ENCODE measurements around the gene MYO3B. TPM values are rescaled to one million over a fixed set of nuclear protein-coding genes. Genes with fewer than 3 reads are reported as not detected.

Gene MYO3B
- total and polyA plus RNA-seq, 2 experiments from 2014 or later = 0.11 TPM; not detected in 1

DNA sequence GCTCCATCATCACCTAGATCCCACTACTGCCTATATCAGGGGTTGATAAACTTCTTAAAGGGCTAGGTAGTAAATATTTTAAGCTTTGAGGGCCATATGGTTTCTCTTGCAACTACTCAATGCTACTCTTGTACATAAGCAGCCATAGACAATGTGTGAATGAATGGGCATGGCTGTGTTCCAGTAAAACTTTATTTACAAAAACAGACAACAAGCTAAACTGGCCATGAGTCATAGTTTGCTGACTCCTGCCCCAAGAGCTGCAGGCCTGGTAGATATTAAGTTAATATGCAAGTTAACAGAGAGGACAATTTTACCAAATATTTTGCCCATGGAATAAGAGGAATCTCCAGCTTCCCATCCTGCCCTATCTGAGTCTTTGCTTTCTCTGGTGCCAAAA lies 29.8 kb upstream of the MYO3B start:
- peak; percentile 21 for DNase-seq
- no peak overlapping the region for H3K4me2 ChIP-seq (ENCODE audit: unreplicated experiment)
- in situ Hi-C loops (cut with MboI) = no loop called here

DNA sequence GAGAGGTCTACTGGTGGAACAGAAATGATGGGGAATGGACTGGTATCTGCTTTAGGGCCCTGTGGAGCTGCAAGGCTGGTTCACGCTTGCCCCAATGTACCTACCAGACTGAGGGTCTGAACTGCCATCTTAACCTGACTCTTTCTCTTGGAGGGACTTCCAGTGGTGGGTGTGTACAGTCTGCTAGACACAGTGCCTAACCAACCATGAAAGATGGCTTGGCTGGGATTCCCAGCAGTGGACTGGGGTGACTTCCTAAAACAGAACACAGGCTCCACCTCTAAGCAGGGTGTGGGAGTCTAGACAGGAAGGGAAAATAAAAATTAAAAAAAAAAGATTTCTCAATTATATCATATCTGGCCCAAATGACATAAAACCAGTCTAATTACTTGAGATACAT lies 25.5 kb upstream of the MYO3B start:
- H3K4me1 ChIP-seq (ENCODE audit: insufficient read depth) = peaks cover 24% of the 10 kb centered on the region
- no peak overlapping the region for H3K9ac ChIP-seq
- no peak for DNase-seq
- no peak overlapping the region for H3K4me3 ChIP-seq
- H3K4me2 ChIP-seq (ENCODE audit: unreplicated experiment) = no peak overlapping the region
- H3K36me3 ChIP-seq (ENCODE audit: low read depth) = no peaks in the 10 kb centered on the region
- peaks cover 20% of the 10 kb centered on the region for H3F3A ChIP-seq (ENCODE audit: insufficient read depth)
- H3K9me3 ChIP-seq (ENCODE audit: low read depth) = no peaks in the 10 kb centered on the region
- in situ Hi-C loops (cut with MboI) = no loop called here
- no peaks in the 10 kb centered on the region for H4K20me1 ChIP-seq (ENCODE audit: insufficient read depth)
- no peak overlapping the region for H2AFZ ChIP-seq
- TF ChIP-seq EZH2phosphoT487 (IDR thresholded peaks at IDR 0.05; ENCODE audit: insufficient read depth, low read depth) (no peak), EZH2 (IDR thresholded peaks at IDR 0.05; ENCODE audit: insufficient read depth, poor library complexity, severe bottlenecking) (no peak)
- 87 to 94% methylated on average over 1 of the region's 1 CpG for WGBS, 2 experiments (ENCODE audit: low coverage in 1 of 2, low lambda C conversion rate in 2 of 2, missing lambda C conversion rate in 2 of 2)
- H3K79me2 ChIP-seq (ENCODE audit: insufficient read depth) = no peaks in the 10 kb centered on the region
- H3K27me3 ChIP-seq (replicated peaks; ENCODE audit: insufficient read depth) = no peaks in the 10 kb centered on the region
- no peak overlapping the region for H3K27ac ChIP-seq
- no peaks in the 10 kb centered on the region for H3K9me2 ChIP-seq (ENCODE audit: insufficient read depth)

More for the DNA sequence above, 29.8 kb upstream of the MYO3B start:
- Histone ChIP-seq H3K36me3 (ENCODE audit: low read depth) (no peaks in the 10 kb centered on the region), H3K9me2 (ENCODE audit: insufficient read depth) (no peaks in the 10 kb centered on the region), H3K27ac (no peak overlapping the region), H3F3A (ENCODE audit: insufficient read depth) (no peaks in the 10 kb centered on the region), H3K4me3 (no peak overlapping the region), H4K20me1 (ENCODE audit: insufficient read depth) (no peaks in the 10 kb centered on the region), H3K9me3 (ENCODE audit: low read depth) (no peaks in the 10 kb centered on the region), H3K9ac (no peak overlapping the region), H3K27me3 (replicated peaks; ENCODE audit: insufficient read depth) (no peaks in the 10 kb centered on the region), H3K4me1 (ENCODE audit: insufficient read depth) (no peaks in the 10 kb centered on the region), H3K79me2 (ENCODE audit: insufficient read depth) (no peaks in the 10 kb centered on the region), H2AFZ (no peak overlapping the region)
- TF ChIP-seq EZH2phosphoT487 (IDR thresholded peaks at IDR 0.05; ENCODE audit: insufficient read depth, low read depth) (no peak), EZH2 (IDR thresholded peaks at IDR 0.05; ENCODE audit: insufficient read depth, poor library complexity, severe bottlenecking) (no peak)

DNA sequence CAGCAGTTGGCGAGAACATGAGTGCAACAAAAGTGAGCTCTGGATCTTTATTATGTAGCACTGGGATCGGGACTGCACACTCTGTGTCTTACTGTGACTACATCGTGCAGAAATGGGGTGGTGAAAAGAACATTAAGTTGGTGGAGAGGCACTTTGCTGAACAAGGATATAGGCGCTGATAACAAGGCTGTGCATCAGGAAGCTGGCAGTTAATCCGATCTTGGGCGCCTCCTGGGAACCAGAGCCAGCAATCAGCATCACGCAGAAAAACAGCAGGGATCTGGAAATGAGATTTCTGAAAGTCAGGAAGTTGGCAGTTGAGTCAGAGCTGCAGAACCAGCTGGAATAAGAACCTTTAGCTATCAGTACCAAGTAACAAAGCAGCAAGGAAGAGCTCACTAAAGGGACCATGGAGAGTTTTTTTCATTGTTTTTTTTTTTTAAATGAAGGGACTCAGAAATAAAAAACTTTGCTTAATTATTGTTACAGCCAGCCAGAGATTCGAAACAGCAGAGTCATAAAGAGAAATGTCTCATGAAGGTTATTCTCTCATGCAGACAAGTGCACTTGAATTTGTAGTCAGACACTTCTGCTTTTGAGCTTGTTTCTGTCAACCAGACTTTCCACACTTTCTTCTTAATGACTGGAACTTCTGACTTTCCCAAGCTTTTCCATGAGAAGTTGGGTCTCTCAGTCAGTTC lies 22.8 kb upstream of the MYO3B start:
- in situ Hi-C loops (cut with MboI) = no loop called here
- Histone ChIP-seq H3K27ac (no peak overlapping the region; the same call in 1 of the 2 replicates), H3K79me2 (ENCODE audit: insufficient read depth) (no peaks in the 10 kb centered on the region), H3F3A (ENCODE audit: insufficient read depth) (peaks cover 20% of the 10 kb centered on the region), H3K4me1 (ENCODE audit: insufficient read depth) (peaks cover 27% of the 10 kb centered on the region), H3K27me3 (replicated peaks; ENCODE audit: insufficient read depth) (no peaks in the 10 kb centered on the region), H3K4me3 (peak overlapping the region; percentile 27), H4K20me1 (ENCODE audit: insufficient read depth) (no peaks in the 10 kb centered on the region), H3K36me3 (ENCODE audit: low read depth) (no peaks in the 10 kb centered on the region), H3K9ac (no peak overlapping the region), H3K4me2 (ENCODE audit: unreplicated experiment) (peak overlapping the region; percentile 59), H3K9me3 (ENCODE audit: low read depth) (no peaks in the 10 kb centered on the region), H2AFZ (peak overlapping the region; percentile 66), H3K9me2 (ENCODE audit: insufficient read depth) (no peaks in the 10 kb centered on the region)
- TF ChIP-seq EZH2 (IDR thresholded peaks at IDR 0.05; ENCODE audit: insufficient read depth, poor library complexity, severe bottlenecking) = no peak
- TF ChIP-seq EZH2phosphoT487 (IDR thresholded peaks at IDR 0.05; ENCODE audit: insufficient read depth, low read depth) = no peak
- peak; percentile 60 for DNase-seq
- 13 to 16% methylated on average over 8 of the region's 8 CpGs for WGBS, 2 experiments (ENCODE audit: low coverage in 1 of 2, low lambda C conversion rate in 2 of 2, missing lambda C conversion rate in 2 of 2)

DNA sequence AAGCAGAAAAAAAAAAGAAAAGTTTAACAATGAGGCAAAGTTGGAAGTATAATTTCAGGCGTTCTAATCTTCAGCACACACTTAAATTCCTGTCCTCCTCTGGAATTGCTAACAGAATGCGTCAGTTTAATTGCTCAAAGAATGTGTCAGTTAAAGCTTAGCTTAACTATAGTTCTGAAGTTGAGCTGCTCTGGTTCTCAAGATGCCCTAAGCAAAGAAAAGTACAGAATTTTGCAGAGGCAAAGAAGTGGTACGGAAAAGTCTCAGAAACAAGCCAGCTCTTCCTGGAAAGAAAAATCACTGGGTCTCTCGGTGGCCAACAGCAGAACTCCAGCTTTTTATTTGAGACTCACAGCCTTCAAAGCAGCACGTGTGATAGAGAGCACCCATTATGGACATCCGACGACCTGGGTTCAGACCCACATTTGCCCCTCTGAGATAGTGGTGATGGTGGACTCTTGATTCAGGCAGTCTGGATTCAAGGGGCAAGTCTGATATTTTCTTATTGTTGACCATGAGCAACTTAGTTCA lies 22.2 kb upstream of the MYO3B start:
- in situ Hi-C loops (cut with MboI) = no loop called here
- Histone ChIP-seq H3K36me3 (ENCODE audit: low read depth) (no peaks in the 10 kb centered on the region), H3F3A (ENCODE audit: insufficient read depth) (peaks cover 20% of the 10 kb centered on the region), H3K9ac (no peak overlapping the region), H3K79me2 (ENCODE audit: insufficient read depth) (no peaks in the 10 kb centered on the region), H4K20me1 (ENCODE audit: insufficient read depth) (no peaks in the 10 kb centered on the region), H3K27ac (no peak overlapping the region; the same call in 1 of the 2 replicates), H3K9me3 (ENCODE audit: low read depth) (no peaks in the 10 kb centered on the region), H3K9me2 (ENCODE audit: insufficient read depth) (no peaks in the 10 kb centered on the region), H3K4me2 (ENCODE audit: unreplicated experiment) (peak overlapping the region; percentile 59), H2AFZ (peak overlapping the region; percentile 66), H3K4me1 (ENCODE audit: insufficient read depth) (peaks cover 27% of the 10 kb centered on the region), H3K4me3 (peak overlapping the region; percentile 10; the same call in 1 of the 2 replicates), H3K27me3 (replicated peaks; ENCODE audit: insufficient read depth) (no peaks in the 10 kb centered on the region)
- WGBS, 2 experiments (ENCODE audit: low coverage in 1 of 2, low lambda C conversion rate in 2 of 2, missing lambda C conversion rate in 2 of 2) = 23 to 24% methylated on average over 7 of the region's 7 CpGs
- DNase-seq = peak; percentile 39
- TF ChIP-seq EZH2 (IDR thresholded peaks at IDR 0.05; ENCODE audit: insufficient read depth, poor library complexity, severe bottlenecking) (no peak), EZH2phosphoT487 (IDR thresholded peaks at IDR 0.05; ENCODE audit: insufficient read depth, low read depth) (no peak)

Data from GM23248 (cell line).